ENCODE data around the gene CELF5.

DNA sequence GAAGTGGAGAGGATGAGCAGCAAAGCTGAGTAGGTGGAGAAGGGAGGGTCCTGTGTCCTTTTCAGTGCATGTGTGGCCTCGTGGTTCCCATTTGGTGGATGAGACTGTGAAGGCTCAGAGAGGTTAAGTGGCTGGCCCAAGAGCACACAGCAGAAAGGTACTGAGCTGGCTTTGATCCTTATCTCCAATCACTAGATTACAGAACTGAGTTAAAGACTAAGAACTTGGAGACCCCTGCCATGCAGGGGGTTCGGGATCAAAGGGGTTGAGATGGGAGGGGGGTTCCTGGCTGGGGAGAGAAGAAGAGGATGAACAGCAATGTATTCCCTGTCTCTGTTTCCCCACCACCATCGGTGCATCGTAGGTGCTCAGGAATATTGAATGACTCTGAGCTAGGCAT is 11.8 kb downstream of the CELF5 start:
- TF ChIP-seq, protein P1, sequence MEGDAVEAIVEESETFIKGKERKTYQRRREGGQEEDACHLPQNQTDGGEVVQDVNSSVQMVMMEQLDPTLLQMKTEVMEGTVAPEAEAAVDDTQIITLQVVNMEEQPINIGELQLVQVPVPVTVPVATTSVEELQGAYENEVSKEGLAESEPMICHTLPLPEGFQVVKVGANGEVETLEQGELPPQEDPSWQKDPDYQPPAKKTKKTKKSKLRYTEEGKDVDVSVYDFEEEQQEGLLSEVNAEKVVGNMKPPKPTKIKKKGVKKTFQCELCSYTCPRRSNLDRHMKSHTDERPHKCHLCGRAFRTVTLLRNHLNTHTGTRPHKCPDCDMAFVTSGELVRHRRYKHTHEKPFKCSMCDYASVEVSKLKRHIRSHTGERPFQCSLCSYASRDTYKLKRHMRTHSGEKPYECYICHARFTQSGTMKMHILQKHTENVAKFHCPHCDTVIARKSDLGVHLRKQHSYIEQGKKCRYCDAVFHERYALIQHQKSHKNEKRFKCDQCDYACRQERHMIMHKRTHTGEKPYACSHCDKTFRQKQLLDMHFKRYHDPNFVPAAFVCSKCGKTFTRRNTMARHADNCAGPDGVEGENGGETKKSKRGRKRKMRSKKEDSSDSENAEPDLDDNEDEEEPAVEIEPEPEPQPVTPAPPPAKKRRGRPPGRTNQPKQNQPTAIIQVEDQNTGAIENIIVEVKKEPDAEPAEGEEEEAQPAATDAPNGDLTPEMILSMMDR (IDR thresholded peaks at IDR 0.05) = no peak
- TF ChIP-seq EP300 (IDR thresholded peaks at IDR 0.05) (no peak), POLR2A (IDR thresholded peaks at IDR 0.05) (no peak), POLR2AphosphoS5 (IDR thresholded peaks at IDR 0.05) (no peak)
